ENCODE data around the gene COL10A1.

- TF ChIP-seq TAF1 (IDR thresholded peaks at IDR 0.05; ENCODE audit: borderline replicate concordance, insufficient read depth, low read length) = no peak
- TF ChIP-seq POLR2AphosphoS5 (IDR thresholded peaks at IDR 0.05; ENCODE audit: low read depth, low read length) = no peak
- no peak for TF ChIP-seq REST (IDR thresholded peaks at IDR 0.05; ENCODE audit: insufficient read depth in 1 of 2, low read depth in 2 of 2, low read length in 2 of 2)
- no peak for TF ChIP-seq SIN3A (IDR thresholded peaks at IDR 0.05; ENCODE audit: borderline replicate concordance, insufficient read depth, low read length)
- no peak for TF ChIP-seq FOXP2 (optimal IDR thresholded peaks at IDR 0.05; ENCODE audit: borderline replicate concordance, extremely low read depth, extremely low read length, insufficient read depth)
Observed at GRCh38 chr6:116173928-116174327, 48.0 kb upstream of the COL10A1 start.

All from PFSK-1 (cell line).